Stimulated activated naive CD4-positive, alpha-beta T cell (primary cell): ENCODE measurements around the gene WDR20.
"Not testable (repeated sequence)": the region's sequence is repeated elsewhere in the genome, so short reads cannot be mapped to it uniquely, and the experiment has no call there.

ENCODE experiments used
- DNase-seq, 6 experiments: peaks; one replicate each; lab custom pipeline; 2025; lab: John Stamatoyannopoulos, UW

Gene WDR20

GRCh38 chr14:102238131-102238530 is 98.4 kb downstream of the WDR20 start:
- no peak for DNase-seq

GRCh38 chr14:102238766-102239165 is 99.1 kb downstream of the WDR20 start:
- no peak for DNase-seq

- DNase-seq, result no peak
Observed at GRCh38 chr14:102239231-102239630, 99.5 kb downstream of the WDR20 start.

GRCh38 chr14:102240481-102240880 is 100.8 kb downstream of the WDR20 start:
- DNase-seq, result not testable (repeated sequence)

- no peak for DNase-seq
Observed at GRCh38 chr14:102241147-102241546, 101.5 kb downstream of the WDR20 start.

GRCh38 chr14:102243795-102244194 is 104.1 kb downstream of the WDR20 start:
- DNase-seq, result not testable (repeated sequence)

- no peak for DNase-seq
Observed at GRCh38 chr14:102246071-102246470, 106.4 kb downstream of the WDR20 start.

- DNase-seq, result no peak
Observed at GRCh38 chr14:102248121-102248520, 108.4 kb downstream of the WDR20 start.

GRCh38 chr14:102249041-102249440 is 109.3 kb downstream of the WDR20 start:
- DNase-seq, result no peak

- no peak for DNase-seq
Observed at GRCh38 chr14:102249981-102250380, 110.3 kb downstream of the WDR20 start.

- DNase-seq, result no peak
Observed at GRCh38 chr14:102250636-102251035, 110.9 kb downstream of the WDR20 start.

GRCh38 chr14:102251161-102251560 is 111.5 kb downstream of the WDR20 start:
- no peak for DNase-seq

- no peak for DNase-seq
Observed at GRCh38 chr14:102252834-102253801, 113.4 kb downstream of the WDR20 start.

GRCh38 chr14:102255401-102256190 is 115.9 kb downstream of the WDR20 start:
- no peak for DNase-seq

GRCh38 chr14:102256716-102257115 is 117.0 kb downstream of the WDR20 start:
- no peak for DNase-seq

GRCh38 chr14:102258136-102258535 is 118.4 kb downstream of the WDR20 start:
- DNase-seq, result no peak
